Activated naive CD8-positive, alpha-beta T cell (primary cell): ENCODE results near the gene ZBTB20.
"Not testable (repeated sequence)": the region's sequence is repeated elsewhere in the genome, so short reads cannot be mapped to it uniquely, and the experiment has no call there.

Experiments
- H3K27ac Mint-ChIP-seq: one replicate; pipeline ENCODE4 v1.8.0; 2021; ENCODE audit warnings: mixed read lengths
- H3K27me3 Mint-ChIP-seq: one replicate; pipeline ENCODE4 v1.8.0; 2021; ENCODE audit warnings: mixed read lengths
- H3K36me3 Mint-ChIP-seq: one replicate; pipeline ENCODE4 v1.8.0; 2021; ENCODE audit warnings: mixed read lengths
- H3K4me1 Mint-ChIP-seq: one replicate; pipeline ENCODE4 v1.8.0; 2021; ENCODE audit warnings: low read depth, mixed read lengths
- H3K4me3 Mint-ChIP-seq: one replicate; pipeline ENCODE4 v1.8.0; 2021; ENCODE audit warnings: mild to moderate bottlenecking, mixed read lengths
- H3K9me3 Mint-ChIP-seq: one replicate; pipeline ENCODE4 v1.8.0; 2021; ENCODE audit warnings: low read depth, mixed read lengths

Gene ZBTB20

DNA sequence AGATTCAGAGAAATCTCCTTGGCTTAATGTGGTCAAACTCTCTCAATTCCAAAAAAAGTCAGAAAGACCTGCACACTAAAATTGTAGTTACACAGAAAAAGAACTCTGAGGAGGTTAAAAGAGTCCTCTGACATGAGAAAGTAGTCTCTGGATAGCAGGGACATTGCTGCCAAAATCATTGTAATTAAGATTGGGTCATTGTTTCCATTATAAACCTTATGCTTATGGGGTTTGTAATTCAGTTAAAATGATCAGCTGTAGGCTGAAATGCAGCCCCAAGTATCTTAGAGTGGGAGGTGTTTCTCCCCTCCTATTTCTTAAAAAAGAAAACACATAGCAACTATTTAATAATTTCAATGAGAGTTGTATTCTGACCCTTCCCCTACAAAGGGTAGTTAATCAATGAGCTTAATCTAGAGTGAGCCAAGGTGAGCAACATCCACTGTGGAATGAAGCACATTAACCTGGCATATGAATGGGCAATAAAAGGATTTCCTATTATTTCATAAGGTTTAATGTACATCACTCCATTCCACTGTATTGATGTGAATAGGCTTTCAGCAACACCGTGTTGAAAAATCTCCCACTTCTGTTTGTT lies 446.4 kb downstream of the ZBTB20 start:
- Mint-ChIP-seq H3K27me3 (no peaks in the 10 kb centered on the region), H3K27ac (no peak overlapping the region), H3K4me3 (no peak overlapping the region), H3K4me1 (peaks cover 6% of the 10 kb centered on the region), H3K9me3 (no peaks in the 10 kb centered on the region), H3K36me3 (peaks cover 12% of the 10 kb centered on the region)

DNA sequence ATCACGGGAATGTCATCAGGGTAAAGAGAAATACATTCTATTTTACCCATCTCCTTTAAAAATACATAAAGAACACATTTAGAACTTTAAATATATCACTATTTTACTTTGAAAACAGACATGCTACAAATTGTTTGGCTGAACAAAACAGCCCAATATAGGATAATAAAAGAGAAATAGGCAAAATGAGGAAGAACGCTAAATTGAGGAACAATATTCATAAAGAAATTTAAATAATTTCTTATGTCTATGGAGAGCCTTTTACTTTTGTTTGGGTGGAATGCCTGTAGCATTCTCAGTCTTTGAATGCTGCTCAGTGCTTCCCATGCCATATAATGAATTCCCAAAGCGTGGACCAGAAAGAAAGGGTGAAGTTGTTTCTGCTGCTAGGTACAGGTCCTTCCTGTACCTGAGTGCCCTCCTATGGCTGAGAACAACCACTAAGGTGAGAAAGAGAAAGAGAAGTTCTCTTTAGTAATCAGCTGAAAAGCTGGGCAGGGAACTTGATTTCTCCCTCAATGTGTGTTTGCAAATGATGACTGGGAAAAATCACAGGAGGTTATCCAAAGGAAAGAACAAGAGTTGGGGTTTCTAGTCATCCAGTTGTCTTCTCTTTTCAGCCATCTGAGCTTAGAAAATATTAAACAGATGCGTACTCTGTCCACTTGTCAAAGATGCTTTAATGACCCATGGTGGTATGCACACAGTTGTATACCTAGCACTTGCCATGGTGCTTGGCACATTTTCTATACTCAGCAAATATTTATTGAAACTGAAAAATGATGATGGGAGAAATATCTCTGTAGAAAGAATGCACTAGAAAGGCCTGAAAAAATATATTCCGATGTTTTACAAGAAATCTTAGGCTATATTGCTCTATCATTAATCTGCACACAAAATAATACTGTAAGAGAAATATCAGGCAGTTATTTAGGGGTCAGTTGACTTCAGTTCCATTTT lies 448.7 kb downstream of the ZBTB20 start:
- no peak overlapping the region for H3K4me3 Mint-ChIP-seq

GRCh38 chr3:114697401-114697800 lies 449.7 kb downstream of the ZBTB20 start:
- H3K27me3 Mint-ChIP-seq = no peaks in the 10 kb centered on the region
- H3K9me3 Mint-ChIP-seq = no peaks in the 10 kb centered on the region
- H3K36me3 Mint-ChIP-seq = peaks cover 9% of the 10 kb centered on the region
- H3K27ac Mint-ChIP-seq = no peak overlapping the region
- H3K4me3 Mint-ChIP-seq = no peak overlapping the region
- H3K4me1 Mint-ChIP-seq = peaks cover 8% of the 10 kb centered on the region

More for the DNA sequence above, 448.7 kb downstream of the ZBTB20 start:
- Mint-ChIP-seq H3K4me1 (peaks cover 3% of the 10 kb centered on the region), H3K9me3 (no peaks in the 10 kb centered on the region), H3K27ac (no peak overlapping the region), H3K27me3 (no peaks in the 10 kb centered on the region), H3K36me3 (peaks cover 6% of the 10 kb centered on the region)

- Mint-ChIP-seq H3K27me3 (no peaks in the 10 kb centered on the region), H3K9me3 (no peaks in the 10 kb centered on the region), H3K27ac (no peak overlapping the region), H3K4me3 (no peak overlapping the region), H3K36me3 (peaks cover 17% of the 10 kb centered on the region), H3K4me1 (peaks cover 13% of the 10 kb centered on the region)
These were observed 452.8 kb downstream of the ZBTB20 start for GRCh38 chr3:114694251-114694650.

DNA sequence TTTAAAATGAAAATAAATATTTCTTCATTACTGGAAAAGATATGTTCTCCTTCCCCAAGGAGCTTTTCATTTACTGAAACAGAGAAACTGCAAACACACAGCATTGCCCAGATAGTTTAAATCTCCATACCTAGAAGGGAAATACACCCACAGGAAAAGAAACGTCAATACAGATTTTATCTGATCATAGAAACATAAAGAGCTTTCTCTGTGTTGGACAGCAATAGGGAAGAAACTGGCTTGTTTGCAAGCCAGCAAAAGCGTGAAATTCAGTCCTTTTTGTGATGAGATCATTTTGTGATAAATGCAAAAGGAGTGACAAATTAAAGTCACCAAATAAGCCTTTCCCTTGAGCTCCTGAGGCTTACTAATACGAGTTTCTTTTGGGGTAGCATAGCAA lies 455.2 kb downstream of the ZBTB20 start:
- peaks cover 29% of the 10 kb centered on the region for H3K4me1 Mint-ChIP-seq
- no peaks in the 10 kb centered on the region for H3K27me3 Mint-ChIP-seq
- no peaks in the 10 kb centered on the region for H3K9me3 Mint-ChIP-seq
- no peak overlapping the region for H3K4me3 Mint-ChIP-seq
- no peak overlapping the region for H3K27ac Mint-ChIP-seq
- peaks cover 22% of the 10 kb centered on the region for H3K36me3 Mint-ChIP-seq

DNA sequence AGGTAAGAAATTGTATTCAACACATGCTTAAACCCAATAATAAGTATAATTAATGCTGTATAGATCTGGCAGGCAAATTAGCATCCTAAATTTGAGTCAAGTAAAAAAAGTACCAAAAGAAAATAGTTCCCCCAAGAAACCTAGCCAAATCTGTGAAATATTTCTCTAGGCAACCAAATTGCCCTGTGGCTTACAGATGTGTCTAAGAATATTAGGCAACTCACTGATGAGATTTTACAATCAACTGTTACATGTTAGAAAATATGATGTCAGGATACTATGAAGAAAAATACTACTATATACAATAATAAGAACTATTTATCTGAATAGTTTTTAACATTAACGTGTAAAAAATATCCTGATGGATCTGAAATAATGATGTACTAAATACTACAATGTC lies 456.2 kb downstream of the ZBTB20 start:
- peaks cover 34% of the 10 kb centered on the region for H3K4me1 Mint-ChIP-seq
- H3K4me3 Mint-ChIP-seq = no peak overlapping the region
- no peaks in the 10 kb centered on the region for H3K9me3 Mint-ChIP-seq
- H3K27me3 Mint-ChIP-seq = no peaks in the 10 kb centered on the region
- peaks cover 24% of the 10 kb centered on the region for H3K36me3 Mint-ChIP-seq
- no peak overlapping the region for H3K27ac Mint-ChIP-seq

DNA sequence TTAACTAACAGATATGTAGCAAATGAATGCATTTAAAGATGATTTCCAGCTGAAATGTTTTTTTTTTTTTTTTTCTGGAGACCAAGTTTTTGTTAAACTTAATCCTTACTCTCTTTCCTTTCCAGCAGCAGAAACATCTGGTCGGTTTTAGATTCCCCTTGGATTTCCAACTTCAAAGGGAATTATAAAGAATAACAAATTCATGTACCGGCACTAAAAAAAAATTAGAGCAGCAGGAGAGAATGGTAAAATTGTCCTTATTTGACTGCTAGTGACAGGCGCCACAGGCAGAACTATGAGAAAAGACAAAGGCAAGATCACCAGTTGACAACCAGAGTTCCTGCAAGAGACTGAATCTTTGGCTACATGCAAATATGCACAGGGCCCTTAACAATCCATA lies 459.9 kb downstream of the ZBTB20 start:
- H3K36me3 Mint-ChIP-seq = peaks cover 23% of the 10 kb centered on the region
- no peak overlapping the region for H3K27ac Mint-ChIP-seq
- H3K27me3 Mint-ChIP-seq = no peaks in the 10 kb centered on the region
- no peaks in the 10 kb centered on the region for H3K9me3 Mint-ChIP-seq
- peaks cover 27% of the 10 kb centered on the region for H3K4me1 Mint-ChIP-seq
- no peak overlapping the region for H3K4me3 Mint-ChIP-seq

DNA sequence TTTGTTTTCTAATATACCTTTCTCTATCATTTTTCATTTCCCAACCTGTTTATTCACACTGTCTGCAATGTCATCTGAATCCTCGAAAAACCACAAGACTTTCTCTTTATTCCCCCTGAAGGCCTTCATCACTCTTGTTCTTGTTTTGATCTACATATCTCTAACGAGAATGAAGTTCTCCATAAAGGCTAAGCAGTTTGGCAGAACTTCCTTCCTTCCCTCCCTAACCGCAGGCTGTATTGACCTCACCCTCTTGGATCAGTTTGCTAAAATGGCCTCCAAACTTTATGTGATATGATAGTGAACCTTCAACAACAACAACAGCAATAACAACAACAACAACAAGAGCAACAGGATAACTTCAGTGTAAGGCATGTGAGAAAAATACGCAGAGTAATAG lies 460.5 kb downstream of the ZBTB20 start:
- Mint-ChIP-seq H3K4me3 (peak overlapping the region; percentile 21), H3K4me1 (peaks cover 22% of the 10 kb centered on the region), H3K36me3 (peaks cover 19% of the 10 kb centered on the region), H3K27me3 (no peaks in the 10 kb centered on the region), H3K9me3 (no peaks in the 10 kb centered on the region), H3K27ac (peak overlapping the region; percentile 13)

- Mint-ChIP-seq H3K4me3 (no peak overlapping the region), H3K27me3 (no peaks in the 10 kb centered on the region), H3K36me3 (peaks cover 19% of the 10 kb centered on the region), H3K4me1 (peaks cover 22% of the 10 kb centered on the region), H3K9me3 (no peaks in the 10 kb centered on the region), H3K27ac (no peak overlapping the region)
These were observed 461.9 kb downstream of the ZBTB20 start for GRCh38 chr3:114685161-114685560.

DNA sequence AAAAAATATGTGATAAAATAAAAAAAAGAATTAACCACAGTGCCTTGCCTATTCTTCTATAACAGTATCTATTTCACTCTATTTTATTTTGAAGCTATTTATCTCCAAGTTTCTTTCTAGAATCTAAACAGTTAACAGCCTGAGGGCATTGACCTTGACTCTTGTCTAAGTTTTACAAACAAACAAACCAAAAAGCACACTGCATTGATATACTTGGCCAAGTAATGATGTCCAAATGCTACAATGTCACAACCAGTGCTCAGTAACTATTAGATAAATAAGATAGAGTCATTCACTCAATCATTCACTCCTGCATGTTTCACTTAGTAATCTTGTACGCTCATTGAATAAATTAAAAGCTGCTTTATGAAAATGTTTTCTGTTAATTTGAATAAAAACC lies 466.8 kb downstream of the ZBTB20 start:
- Mint-ChIP-seq H3K9me3 (no peaks in the 10 kb centered on the region), H3K27ac (no peak overlapping the region), H3K36me3 (peaks cover 12% of the 10 kb centered on the region), H3K4me3 (no peak overlapping the region), H3K27me3 (no peaks in the 10 kb centered on the region), H3K4me1 (no peaks in the 10 kb centered on the region)

DNA sequence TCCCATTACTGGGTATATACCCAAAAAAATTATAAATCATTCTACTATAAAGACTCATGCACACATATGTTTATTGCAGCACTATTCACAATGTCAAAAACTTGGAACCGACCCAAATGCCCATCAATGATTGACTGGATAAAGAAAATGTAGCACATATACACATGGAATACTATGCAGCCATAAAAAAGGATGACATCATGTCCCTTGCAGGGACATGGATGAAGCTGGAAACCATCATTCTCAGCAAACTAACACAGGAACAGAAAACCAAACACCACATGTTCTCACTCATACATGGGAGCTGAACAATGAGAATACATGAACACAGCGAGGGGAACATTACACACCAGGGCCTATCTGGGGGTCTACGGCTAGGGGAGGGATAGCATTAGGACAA lies 467.3 kb downstream of the ZBTB20 start:
- not testable (repeated sequence) for H3K4me1 Mint-ChIP-seq, H3K9me3 Mint-ChIP-seq, H3K4me3 Mint-ChIP-seq, H3K27me3 Mint-ChIP-seq, H3K27ac Mint-ChIP-seq
- H3K36me3 Mint-ChIP-seq = peaks cover 12% of the 10 kb centered on the region

GRCh38 chr3:114675104-114675503 lies 472.0 kb downstream of the ZBTB20 start:
- no peak overlapping the region for H3K27ac Mint-ChIP-seq
- H3K36me3 Mint-ChIP-seq = peaks cover 8% of the 10 kb centered on the region
- no peaks in the 10 kb centered on the region for H3K27me3 Mint-ChIP-seq
- no peak overlapping the region for H3K4me3 Mint-ChIP-seq
- peaks cover 8% of the 10 kb centered on the region for H3K4me1 Mint-ChIP-seq
- H3K9me3 Mint-ChIP-seq = no peaks in the 10 kb centered on the region

DNA sequence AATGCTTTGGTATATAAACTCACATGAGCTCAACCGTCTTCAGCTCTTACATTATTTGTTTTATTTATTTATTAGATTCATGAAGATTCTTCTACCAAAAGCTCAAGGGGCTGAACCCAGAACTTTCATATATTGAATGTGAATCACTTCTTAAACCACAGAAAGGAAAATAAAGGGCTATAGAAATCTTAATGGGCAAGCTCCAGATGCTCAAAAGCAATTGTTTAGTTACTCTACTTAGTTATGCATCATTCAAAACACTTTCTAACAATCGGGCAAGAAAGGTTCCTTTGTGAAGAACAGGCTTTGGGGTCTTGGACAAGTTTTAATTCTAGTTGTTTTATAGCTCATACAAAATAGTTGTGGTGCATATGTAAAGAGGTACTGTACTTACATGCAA lies 473.1 kb downstream of the ZBTB20 start:
- no peak overlapping the region for H3K4me3 Mint-ChIP-seq
- no peak overlapping the region for H3K27ac Mint-ChIP-seq
- no peaks in the 10 kb centered on the region for H3K27me3 Mint-ChIP-seq
- H3K9me3 Mint-ChIP-seq = no peaks in the 10 kb centered on the region
- peaks cover 9% of the 10 kb centered on the region for H3K4me1 Mint-ChIP-seq
- peaks cover 3% of the 10 kb centered on the region for H3K36me3 Mint-ChIP-seq

DNA sequence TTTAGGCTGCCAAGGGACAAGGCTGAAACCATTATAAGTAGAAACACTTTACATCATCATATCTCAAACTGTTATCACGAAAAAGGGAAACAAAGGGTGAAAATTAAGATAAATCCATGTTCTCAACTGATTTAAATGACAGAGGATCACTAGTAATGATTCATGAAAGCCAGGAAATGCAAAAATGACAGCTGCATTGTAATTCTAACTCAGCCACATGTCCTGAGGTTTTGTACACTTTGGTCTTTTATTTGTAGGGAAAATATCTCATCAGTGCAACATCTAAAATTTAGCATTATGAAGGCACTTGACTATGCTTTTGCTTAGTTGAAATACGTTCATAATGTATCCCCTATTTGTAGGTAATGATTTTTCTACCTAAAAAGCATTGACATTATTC lies 473.6 kb downstream of the ZBTB20 start:
- H3K4me1 Mint-ChIP-seq = peaks cover 9% of the 10 kb centered on the region
- H3K36me3 Mint-ChIP-seq = peaks cover 3% of the 10 kb centered on the region
- H3K9me3 Mint-ChIP-seq = no peaks in the 10 kb centered on the region
- no peaks in the 10 kb centered on the region for H3K27me3 Mint-ChIP-seq
- H3K27ac Mint-ChIP-seq = no peak overlapping the region
- no peak overlapping the region for H3K4me3 Mint-ChIP-seq

- Mint-ChIP-seq H3K27ac (no peak overlapping the region), H3K36me3 (peaks cover 3% of the 10 kb centered on the region), H3K9me3 (no peaks in the 10 kb centered on the region), H3K4me1 (peaks cover 9% of the 10 kb centered on the region), H3K27me3 (no peaks in the 10 kb centered on the region), H3K4me3 (no peak overlapping the region)
These were observed 474.2 kb downstream of the ZBTB20 start for GRCh38 chr3:114672692-114673447.
